GM18499 (cell line): ENCODE data around the gene OR6S1.
"Not testable (repeated sequence)": the region's sequence is repeated elsewhere in the genome, so short reads cannot be mapped to it uniquely, and the experiment has no call there.

Experiments used
- ATAC-seq: cut with Tn5 transposase; IDR thresholded peaks from one replicate; pipeline ENCODE4 v1.9.1; 2021; ENCODE audit warnings: moderate number of reproducible peaks; ENCODE audit not compliant: insufficient read depth, unreplicated experiment

Gene OR6S1

DNA sequence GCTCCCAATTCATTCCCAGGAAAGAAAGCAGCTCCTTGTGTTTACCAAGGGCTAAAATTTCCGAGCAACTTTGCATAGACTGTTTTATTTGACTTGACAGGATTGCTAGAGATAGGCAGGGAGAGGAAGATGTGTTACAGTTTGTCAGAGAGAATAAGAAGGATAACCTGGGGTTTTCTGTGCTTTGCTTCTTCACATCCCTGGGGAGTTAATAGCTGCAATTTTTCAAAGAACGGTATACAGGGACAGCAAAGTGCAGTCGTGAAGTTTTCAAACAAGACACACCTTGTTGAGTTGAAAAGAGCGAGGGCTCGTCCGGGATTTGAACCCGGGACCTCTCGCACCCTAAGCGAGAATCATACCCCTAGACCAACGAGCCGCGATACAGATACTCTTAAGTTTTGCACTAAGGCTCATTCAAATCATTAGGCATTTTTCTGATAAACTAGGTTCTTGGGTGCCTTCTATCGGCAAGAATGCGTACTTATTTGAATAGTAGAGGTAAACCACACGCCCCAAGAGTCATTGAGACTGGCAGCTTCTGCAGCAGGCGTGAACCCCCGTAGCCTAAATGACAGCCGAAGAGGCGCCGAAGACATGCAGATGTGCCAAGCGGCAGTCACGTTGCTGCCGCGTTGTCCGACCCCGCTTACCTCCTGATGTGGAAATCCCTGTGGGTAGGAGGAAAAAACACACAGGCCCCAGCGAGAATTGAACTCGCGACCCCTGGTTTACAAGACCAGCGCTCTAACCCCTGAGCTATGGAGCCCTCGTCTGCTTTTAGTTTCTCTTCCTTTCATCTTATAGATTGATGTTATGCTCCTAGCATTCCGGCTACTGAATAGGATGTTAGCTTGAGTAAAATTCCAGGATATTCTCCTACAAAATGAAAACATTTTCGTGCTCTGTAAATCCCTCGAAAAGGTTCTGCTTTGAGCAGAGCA lies 28.1 kb downstream of the OR6S1 start:
- ATAC-seq = peak; percentile 41

DNA sequence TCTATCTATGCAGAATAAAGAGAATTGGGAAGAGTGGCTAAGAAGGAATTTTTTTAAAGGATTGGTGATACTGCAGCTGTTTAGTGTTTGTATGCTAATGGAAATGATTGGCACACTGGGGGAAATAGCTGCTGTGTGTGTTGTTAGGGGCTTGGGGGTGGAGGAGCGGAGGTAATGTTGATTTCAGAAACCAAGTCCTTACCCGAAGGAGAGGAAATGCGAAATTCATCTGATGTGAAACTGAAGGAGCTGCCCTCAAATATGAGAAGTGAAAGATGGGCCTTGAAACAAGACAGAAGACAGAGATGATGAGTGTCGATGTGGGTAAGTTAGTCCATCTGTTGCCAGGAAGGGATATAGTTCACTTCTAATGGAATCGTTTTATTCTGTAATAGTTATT lies 29.1 kb downstream of the OR6S1 start:
- ATAC-seq = no peak

DNA sequence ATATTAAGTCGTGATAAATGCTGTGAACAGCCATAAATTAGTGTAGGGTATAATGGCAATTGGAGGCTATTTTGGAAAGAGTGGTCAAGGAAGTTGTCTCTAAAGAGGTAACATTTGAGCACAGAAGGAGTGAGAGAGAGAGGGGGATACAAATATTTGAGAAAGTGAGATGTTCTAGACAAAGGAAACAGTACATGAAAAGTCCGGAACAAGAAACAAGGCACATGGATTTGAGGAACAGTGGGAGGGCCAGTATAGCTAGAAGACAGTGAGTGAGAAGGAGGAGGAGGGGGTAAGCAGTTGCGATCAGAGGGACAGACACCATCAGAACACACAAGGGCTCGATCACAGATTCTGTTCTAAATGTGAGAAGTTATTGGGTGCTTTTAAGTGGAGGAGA lies 30.2 kb downstream of the OR6S1 start:
- no peak for ATAC-seq

DNA sequence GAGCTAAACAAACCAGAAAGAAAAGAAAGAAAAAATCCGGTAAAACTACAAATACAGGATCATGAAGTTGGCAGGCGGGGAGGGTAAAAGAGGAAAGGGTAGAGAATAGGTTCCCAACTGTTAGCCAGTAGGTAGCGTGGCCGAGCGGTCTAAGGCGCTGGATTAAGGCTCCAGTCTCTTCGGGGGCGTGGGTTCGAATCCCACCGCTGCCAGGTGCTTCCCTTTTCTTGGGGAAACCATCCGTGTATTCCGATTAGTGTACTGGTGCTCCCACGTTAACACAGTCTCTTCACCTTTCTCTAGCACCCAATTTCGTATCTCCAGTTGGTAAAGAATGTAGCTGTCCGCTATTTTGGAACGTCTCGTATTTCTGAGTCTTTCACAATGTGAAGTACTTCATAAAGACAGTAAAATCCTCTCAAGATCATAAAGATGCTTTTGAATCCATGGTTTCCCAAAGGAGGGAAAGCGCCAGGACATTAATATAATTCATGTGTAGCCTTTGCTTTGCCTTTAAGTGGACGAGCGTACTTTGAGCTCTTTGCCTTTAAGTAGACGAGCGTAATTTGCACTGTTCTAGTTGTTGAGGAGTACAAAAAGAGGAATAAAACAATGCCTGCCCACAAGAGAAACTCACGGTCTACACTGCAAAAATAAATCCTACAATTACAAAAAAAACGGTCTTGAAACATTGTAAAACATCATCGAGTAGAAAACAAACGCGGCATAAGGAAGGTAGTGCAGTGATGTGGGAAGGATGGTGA lies 31.3 kb downstream of the OR6S1 start:
- no peak for ATAC-seq

DNA sequence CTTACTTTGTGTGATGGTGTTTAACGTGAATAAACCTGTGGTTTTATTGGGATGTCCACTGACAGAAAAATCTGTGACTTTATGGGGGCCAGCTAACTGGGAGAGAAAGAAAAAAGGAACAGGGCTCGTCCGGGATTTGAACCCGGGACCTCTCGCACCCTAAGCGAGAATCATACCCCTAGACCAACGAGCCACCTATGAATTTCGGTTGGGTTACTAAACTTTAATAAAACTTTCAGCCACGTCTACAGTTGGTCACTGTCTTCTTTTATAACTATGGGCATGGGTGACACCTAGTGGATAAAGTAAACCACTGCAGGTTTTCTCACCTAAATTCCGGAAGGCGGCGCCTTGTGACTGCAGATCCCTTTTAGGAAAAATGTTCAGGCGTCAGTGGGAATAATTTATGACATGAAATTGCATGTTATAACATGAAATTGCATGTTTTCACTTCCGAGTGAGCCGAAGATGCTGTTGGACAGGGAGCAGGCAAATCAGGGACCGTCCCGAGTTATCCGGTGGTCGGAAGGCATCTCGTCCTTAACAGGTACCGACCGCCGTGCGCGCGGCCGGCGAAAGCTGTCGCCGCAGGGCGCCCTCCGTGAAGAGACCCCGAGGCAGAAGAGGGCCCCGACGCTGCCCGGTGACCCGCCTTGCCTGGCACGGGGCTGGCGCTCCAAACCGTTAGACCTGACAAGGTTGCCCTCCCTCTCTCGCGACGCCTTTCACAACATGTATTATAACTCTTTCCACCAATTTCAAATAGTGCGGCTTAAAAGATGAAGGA lies 32.1 kb downstream of the OR6S1 start:
- peak; percentile 24 for ATAC-seq

DNA sequence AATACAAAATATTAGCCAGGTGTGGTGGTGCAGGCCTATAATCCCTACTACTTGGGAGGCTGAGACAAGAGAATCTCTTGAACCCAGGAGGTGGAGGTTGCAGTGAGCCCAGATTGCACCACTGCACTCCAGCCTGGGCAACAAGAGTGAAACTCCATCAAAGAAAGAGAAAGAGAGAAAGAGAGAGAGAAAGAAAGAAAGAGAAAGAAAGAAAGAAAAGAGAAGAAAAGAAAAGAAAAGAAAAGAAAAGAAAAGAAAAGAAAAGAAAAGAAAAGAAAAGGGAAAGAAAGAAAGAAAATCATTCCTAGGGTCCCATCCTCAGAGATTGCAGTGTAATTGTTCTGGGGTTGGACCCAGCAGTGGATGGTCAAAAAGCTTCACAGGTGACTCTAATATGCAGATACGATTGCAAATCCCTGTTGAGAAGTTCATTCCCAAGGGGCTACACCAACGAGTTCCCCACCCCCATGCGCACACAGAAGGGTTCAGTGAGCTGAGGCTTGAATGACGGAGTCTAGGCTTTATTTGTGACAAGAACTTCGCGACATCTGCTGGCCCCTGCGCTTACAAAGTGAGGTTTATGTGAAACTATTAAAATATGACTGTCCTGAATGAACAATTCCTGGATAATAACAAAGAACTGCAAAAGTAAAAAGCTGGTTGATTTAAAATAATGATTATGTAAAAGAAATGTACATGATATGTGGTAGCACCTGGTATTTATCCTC lies 32.9 kb downstream of the OR6S1 start:
- no peak for ATAC-seq

DNA sequence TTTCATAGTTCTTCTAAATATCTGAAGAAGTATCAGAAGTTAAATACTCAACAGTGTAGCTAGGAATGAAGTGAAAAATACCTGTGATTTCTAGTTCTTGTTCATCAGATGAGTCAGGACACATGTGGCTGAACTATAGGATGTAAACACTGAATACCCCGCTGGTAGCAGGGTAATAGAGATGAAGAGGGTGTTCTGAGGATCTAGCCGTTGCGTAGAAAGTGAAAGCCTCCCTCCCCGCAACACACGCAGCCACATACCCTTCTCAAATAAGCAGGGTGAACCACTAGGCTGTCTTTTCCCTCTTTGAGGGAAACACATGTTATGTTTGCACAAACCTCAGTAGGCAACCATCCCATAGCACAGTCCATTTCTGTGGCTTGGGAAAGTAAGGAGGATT lies 33.9 kb downstream of the OR6S1 start:
- no peak for ATAC-seq

DNA sequence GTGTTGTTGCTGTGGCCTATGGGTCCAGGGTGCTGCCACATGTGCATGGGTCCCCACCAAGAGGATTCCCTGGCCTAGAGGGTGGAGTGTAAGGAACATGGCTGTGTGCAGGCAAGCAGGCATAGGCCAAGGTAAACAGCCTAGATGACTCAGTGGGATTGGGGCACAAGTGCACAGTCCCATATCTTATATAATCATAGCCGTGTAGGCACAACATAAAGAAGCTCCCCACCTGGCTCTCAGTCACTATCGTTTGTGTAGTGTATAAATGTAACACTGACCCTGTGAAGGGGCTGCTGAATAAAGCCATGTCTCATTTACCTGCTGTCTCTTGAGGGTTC lies 34.6 kb downstream of the OR6S1 start:
- ATAC-seq = no peak

DNA sequence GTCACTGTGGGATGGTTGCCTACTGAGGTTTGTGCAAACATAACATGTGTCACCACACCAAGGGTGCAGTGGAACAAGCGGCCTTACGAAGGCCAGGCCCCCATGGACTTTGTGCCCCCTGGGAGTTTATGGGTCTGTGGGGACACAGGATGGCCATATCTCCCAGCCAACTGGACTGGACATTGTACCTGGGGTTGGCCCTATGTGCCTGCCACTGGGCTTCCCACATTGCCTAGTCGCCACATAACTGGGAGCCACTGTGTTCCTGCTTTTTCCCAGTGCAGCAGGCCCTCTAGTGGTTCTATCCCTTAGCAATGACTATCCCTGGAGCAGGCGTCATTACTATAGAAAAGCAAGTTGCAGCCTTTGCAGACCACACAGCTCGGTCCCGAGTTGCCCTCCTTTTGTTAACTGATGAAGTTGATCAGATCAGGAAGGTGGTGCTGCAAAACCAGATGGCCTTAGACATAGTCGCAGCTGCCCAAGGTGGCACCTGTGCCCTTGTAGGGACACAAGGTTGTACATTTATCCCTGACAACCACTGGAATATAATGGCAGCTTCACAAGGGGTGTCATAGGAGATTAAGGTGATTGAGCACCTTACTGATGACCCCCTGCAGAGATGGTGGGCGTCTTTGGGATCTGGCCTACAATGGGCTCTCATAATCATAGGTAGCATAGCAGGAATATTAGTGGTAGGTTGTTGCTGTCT lies 35.1 kb downstream of the OR6S1 start:
- no peak for ATAC-seq

DNA sequence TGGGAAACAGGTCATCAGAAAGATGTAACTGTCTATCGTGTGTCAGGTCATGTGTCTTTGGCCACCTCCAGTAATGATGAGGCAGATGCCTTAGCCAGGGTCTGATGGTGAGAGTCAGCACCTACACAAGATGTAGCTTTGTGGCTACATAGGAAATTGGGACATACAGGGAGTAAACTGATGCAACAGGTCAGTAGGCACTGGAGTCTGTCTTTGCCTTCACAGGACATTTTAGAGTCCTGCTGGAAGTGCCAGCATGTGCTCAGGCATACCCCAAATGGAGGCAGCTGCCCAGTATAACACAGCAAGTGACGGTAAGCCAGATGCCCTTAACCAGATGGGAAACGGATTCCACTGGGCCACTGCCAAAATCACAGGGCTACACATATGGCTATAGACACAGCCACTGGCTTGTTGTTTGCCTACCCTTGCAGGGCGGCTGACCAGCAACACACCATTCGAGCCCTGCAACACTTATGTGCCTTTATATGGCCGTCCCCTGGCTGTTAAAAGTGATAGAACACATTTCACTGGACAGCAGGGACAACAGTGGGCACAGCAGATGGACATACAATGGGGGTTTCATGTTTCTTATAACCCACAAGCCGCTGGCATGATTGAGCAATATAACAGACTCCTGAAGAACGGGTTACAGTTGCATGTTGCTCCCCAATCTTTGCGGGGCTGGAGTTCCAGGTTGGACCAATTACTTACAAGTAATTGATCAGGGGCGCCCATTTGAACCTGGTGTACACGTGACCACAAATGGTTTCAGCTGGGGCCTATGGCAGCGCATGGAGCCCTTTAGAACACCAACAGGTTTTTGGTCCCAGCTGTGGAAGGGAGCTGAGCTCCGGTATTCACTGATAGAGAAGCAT lies 37.4 kb downstream of the OR6S1 start:
- ATAC-seq = no peak

DNA sequence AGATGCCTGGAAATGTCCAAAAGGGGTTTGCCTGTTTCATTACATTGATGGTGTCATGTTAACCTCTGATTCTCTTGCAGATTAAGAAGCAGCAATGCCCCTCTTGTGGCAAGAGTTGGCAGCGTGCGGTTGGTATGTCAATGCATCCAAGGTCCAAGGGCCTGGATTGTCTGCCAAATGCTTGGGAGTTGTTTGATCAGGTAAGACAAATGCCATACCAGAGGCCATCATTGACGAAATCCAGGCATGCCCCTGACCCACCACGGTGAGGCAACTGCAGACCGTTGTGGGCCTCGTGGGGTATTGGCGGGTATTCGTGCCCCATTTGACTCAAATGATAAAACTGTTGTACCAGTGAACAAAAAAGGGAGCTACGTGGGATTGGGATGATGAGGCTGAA lies 38.9 kb downstream of the OR6S1 start:
- no peak for ATAC-seq

DNA sequence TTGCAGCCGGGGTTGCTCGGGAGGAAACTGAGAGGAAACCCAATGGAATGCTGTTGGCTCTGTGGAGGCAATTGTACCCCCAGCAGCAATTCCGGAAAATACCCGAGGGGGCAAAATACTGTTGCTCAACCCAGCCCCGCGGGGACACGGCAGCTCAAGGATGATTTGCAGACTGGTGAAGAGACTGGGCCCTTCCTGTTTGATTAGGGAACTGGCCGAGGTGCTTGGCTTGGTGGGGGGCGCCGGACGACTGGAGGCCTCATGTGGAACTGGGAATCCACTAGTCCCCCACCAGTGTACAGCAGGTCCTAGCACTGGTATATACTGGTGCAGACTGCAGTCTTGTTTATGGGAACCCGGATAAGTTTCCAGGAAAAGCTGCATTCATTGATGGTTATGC lies 40.0 kb downstream of the OR6S1 start:
- no peak for ATAC-seq

DNA sequence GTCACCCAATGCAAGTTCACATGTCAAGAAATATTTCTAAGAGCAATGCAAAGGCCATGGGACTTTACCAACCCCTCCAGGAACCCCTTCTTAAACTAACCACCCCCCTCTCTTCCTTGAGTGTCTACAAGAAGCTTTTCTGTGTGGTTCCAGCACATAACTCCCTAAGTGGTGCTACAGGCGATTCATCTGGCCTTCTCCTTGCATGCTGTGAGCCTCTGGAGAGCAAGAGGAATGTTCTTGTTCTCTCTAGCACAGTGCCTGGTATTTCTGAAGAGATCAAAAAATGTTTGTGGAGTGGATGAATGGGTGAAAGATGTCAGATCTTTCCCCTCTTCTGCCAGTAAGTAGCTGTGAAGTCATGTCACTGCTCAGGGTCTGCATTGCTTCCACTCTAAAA lies 44.4 kb downstream of the OR6S1 start:
- no peak for ATAC-seq

DNA sequence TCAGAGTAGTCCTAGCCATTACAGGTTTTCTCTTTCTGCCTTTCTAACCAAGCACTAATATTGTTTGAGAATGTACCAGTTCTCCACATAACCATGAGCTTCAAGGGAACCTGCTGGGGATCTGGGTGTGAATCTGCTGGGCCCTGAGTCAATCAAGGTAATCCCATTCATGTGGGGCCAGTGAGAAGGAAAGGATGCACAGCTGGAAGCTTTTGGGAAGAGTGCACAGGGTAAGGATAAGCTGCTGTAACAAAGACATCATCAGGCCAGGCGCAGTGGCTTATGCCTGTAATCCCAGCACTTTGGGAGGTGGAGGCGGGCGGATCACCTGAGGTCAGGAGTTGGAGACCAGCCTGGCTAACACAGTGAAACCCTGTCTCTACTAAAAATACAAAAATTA lies 45.8 kb downstream of the OR6S1 start:
- not testable (repeated sequence) for ATAC-seq

DNA sequence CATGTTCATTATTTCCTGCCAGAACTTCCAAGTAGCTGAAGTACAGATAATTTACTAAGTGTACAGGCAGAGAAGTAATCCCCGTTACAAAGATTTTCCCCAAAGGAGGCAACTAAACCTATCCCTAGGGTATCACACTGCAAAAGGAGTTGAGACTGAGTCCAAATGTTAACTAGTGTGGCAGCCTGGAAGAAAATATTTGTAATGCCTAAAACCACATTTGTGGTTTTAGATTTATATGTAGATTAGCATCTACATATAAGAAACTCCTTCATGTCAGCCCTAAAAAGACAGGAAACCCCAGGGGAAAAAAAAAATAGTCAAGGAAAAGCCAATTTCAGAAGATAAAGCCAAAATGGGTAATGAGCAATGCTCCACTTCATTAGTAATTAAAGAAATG lies 48.9 kb downstream of the OR6S1 start:
- ATAC-seq = no peak

DNA sequence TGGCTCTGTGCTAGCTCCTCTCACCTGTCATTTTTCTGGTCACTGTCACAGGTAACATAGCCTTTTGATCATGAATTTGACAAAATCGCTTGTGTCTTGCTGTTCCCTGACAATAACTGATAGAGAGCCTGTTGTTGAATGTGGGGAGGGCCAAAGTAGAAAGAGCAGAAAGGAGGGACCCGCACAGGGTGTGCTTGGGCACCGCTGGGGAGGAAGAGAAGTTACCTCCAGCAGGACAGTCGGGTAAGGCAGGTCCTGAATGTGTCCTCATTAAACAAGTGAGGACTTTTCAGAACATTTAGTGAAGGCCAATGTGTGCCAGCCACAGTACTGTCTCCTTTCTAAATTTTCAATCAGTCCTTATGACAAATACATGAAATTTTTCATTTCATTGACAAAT lies 50.3 kb downstream of the OR6S1 start, which contains the start of gene RNASE12:
TSS of gene RNASE12 (minus strand) at position 142 of the 400 bp plus-strand sequence. CDS start 653 bp downstream, outside the sequence.
- no peak for ATAC-seq
